ENCODE results near the gene KRT8.

KRT8 gene

GRCh38 chr12:52925717-52926595, 21.1 kb upstream of the KRT8 start:
- no peak for DNase-seq (ENCODE audit: low read depth, low spot score)

GRCh38 chr12:52924764-52925716, 20.2 kb upstream of the KRT8 start:
- no peak for DNase-seq (ENCODE audit: low read depth, low spot score)

- no peak for DNase-seq (ENCODE audit: low read depth, low spot score)
These were observed 16.8 kb upstream of the KRT8 start for GRCh38 chr12:52921488-52922165.

GRCh38 chr12:52920937-52921336, 16.1 kb upstream of the KRT8 start:
- DNase-seq (ENCODE audit: low read depth, low spot score): no peak

GRCh38 chr12:52918784-52919183, 13.9 kb upstream of the KRT8 start:
- DNase-seq (ENCODE audit: low read depth, low spot score): no peak

GRCh38 chr12:52918351-52918750, 13.5 kb upstream of the KRT8 start:
- no peak for DNase-seq (ENCODE audit: low read depth, low spot score)

GRCh38 chr12:52917800-52918199, 12.9 kb upstream of the KRT8 start:
- DNase-seq (ENCODE audit: low read depth, low spot score): no peak

- no peak for DNase-seq (ENCODE audit: low read depth, low spot score)
These were observed 11.3 kb upstream of the KRT8 start for GRCh38 chr12:52916216-52916615.

- DNase-seq (ENCODE audit: low read depth, low spot score): no peak
These were observed 10.8 kb upstream of the KRT8 start for GRCh38 chr12:52915637-52916036.

GRCh38 chr12:52914576-52915121, 9.8 kb upstream of the KRT8 start:
- no peak for DNase-seq (ENCODE audit: low read depth, low spot score)

- DNase-seq (ENCODE audit: low read depth, low spot score): no peak
These were observed 8.6 kb upstream of the KRT8 start for GRCh38 chr12:52913431-52913821.

GRCh38 chr12:52912711-52913430, 8.0 kb upstream of the KRT8 start:
- DNase-seq (ENCODE audit: low read depth, low spot score): no peak

- no peak for DNase-seq (ENCODE audit: low read depth, low spot score)
These were observed 5.5 kb upstream of the KRT8 start for GRCh38 chr12:52910248-52910883.

GRCh38 chr12:52909796-52910195, 4.9 kb upstream of the KRT8 start:
- DNase-seq (ENCODE audit: low read depth, low spot score): no peak

- no peak for DNase-seq (ENCODE audit: low read depth, low spot score)
These were observed 4.5 kb upstream of the KRT8 start for GRCh38 chr12:52909331-52909730.

- DNase-seq (ENCODE audit: low read depth, low spot score): no peak
These were observed 2.4 kb upstream of the KRT8 start for GRCh38 chr12:52907092-52907810.

- DNase-seq (ENCODE audit: low read depth, low spot score): no peak
These were observed 1.3 kb upstream of the KRT8 start for GRCh38 chr12:52906191-52906601.

- DNase-seq (ENCODE audit: low read depth, low spot score): no peak
These were observed 894 bp downstream of the KRT8 start for GRCh38 chr12:52903855-52904508.

- no peak for DNase-seq (ENCODE audit: low read depth, low spot score)
These were observed 1.5 kb downstream of the KRT8 start for GRCh38 chr12:52903285-52903854.
